Mammary epithelial cell (primary cell): ENCODE measurements around the gene TSPAN13.

Experiments used
- EZH2 ChIP-seq: IDR thresholded peaks from 2 replicates; pipeline ENCODE4 v1.6.1; 2012; ENCODE audit warnings: low read length, inconsistent platforms, borderline replicate concordance
- TF ChIP-seq, protein P1 (sequence below), 2 donors: IDR thresholded peaks in 1 of 2; conservative IDR thresholded peaks in 1 of 2; 2 replicates each; pipeline ENCODE4 v1.5.1; 2011 to 2012; ENCODE audit warnings: inconsistent platforms in 2 of 2, low read length in 2 of 2, mild to moderate bottlenecking in 2 of 2, control low read depth in 1 of 2, low read depth in 1 of 2; ENCODE audit not compliant: insufficient read depth in 1 of 2; ENCODE audit errors: extremely low read depth in 1 of 2

DNA sequence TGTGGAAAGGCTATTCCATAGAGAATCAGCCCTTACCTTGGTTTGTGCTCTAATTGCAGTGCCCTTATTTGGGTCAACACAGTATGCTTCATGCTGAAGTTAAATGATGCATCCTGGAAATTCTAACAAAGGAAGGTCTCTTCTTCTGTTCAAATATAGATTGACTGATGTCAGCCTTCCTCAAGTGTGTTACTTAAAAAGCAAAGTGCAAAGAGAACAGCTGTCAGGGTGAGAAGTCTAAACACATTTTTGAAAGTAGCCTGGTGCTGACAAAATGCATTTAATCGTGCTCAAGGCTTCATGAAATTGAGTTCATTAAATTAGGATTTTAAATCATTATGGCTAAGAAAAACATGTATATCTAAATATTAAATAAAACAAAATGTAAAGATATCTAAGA lies 31.8 kb downstream of the TSPAN13 start:
- TF ChIP-seq, protein P1, sequence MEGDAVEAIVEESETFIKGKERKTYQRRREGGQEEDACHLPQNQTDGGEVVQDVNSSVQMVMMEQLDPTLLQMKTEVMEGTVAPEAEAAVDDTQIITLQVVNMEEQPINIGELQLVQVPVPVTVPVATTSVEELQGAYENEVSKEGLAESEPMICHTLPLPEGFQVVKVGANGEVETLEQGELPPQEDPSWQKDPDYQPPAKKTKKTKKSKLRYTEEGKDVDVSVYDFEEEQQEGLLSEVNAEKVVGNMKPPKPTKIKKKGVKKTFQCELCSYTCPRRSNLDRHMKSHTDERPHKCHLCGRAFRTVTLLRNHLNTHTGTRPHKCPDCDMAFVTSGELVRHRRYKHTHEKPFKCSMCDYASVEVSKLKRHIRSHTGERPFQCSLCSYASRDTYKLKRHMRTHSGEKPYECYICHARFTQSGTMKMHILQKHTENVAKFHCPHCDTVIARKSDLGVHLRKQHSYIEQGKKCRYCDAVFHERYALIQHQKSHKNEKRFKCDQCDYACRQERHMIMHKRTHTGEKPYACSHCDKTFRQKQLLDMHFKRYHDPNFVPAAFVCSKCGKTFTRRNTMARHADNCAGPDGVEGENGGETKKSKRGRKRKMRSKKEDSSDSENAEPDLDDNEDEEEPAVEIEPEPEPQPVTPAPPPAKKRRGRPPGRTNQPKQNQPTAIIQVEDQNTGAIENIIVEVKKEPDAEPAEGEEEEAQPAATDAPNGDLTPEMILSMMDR (conservative IDR thresholded peaks at IDR 0.05 in 1 of 2, IDR thresholded peaks at IDR 0.05 in 1 of 2; ENCODE audit: extremely low read depth in 1 of 2, insufficient read depth in 1 of 2, low read depth in 1 of 2, low read length in 2 of 2), result no peak
- TF ChIP-seq EZH2, result no peak
